H1 (cell line): ENCODE results near the gene UQCC3. TPM values are rescaled to one million over a fixed set of nuclear protein-coding genes. Genes with fewer than 3 reads are reported as not detected.
A peak's percentile ranks its signal among the peaks of the same experiment; 100 is the strongest.

ENCODE experiments used
- CTCF ChIA-PET: fragments of 300-600 bp; sonication (Branson Sonifier 250); formaldehyde crosslinking; loops from one replicate; lab custom pipeline; 2021; ENCODE audit not compliant: partially characterized antibody; lab: Charles Lee
- POLR2A ChIA-PET: fragments of 300-600 bp; sonication (Branson Sonifier 250); formaldehyde crosslinking; loops from one replicate; lab custom pipeline; 2021; ENCODE audit warnings: inconsistent platforms; ENCODE audit not compliant: partially characterized antibody; lab: Charles Lee
- DNase-seq, 2 experiments: peaks; one replicate each; pipeline versions ENCODE4 v3.0.0 to v3.0.0-alpha.2; 2010 to 2022; ENCODE audit warnings: low spot score in 2 of 2, low read depth in 1 of 2, mixed read lengths in 1 of 2
- FAIRE-seq: peaks from 2 replicates; lab custom pipeline; 2011; peaks lifted over from hg19 to GRCh38; lab: Jason Lieb, UNC
- H2AFZ ChIP-seq: 2 replicates; pipeline ENCODE4 v1.8.1; 2012; ENCODE audit warnings: low read length, inconsistent platforms
- H2AK5ac ChIP-seq: 2 replicates; pipeline ENCODE4 v1.6.1; 2013; ENCODE audit warnings: low read depth, low read length
- H2BK120ac ChIP-seq: replicated peaks from 2 replicates; pipeline ENCODE3; 2013; ENCODE audit warnings: low read depth, low read length, inconsistent platforms
- H2BK12ac ChIP-seq: 2 replicates; pipeline ENCODE4 v1.6.1; 2013; ENCODE audit warnings: low read depth, low read length
- H2BK15ac ChIP-seq: 2 replicates; pipeline ENCODE4 v1.6.1; 2013; ENCODE audit warnings: low read length
- H2BK20ac ChIP-seq: 2 replicates; pipeline ENCODE4 v1.6.1; 2013; ENCODE audit warnings: low read length
- H2BK5ac ChIP-seq: 2 replicates; pipeline ENCODE4 v1.6.1; 2013; ENCODE audit warnings: low read depth, low read length
- H3K14ac ChIP-seq: 2 replicates; pipeline ENCODE4 v1.6.1; 2013; ENCODE audit warnings: inconsistent platforms; ENCODE audit not compliant: insufficient read length
- H3K18ac ChIP-seq: 2 replicates; pipeline ENCODE4 v1.6.1; 2013; ENCODE audit warnings: low read length; ENCODE audit errors: extremely low read depth
- H3K23ac ChIP-seq: 2 replicates; pipeline ENCODE4 v1.6.1; 2013; ENCODE audit warnings: inconsistent platforms; ENCODE audit not compliant: insufficient read length
- H3K23me2 ChIP-seq: 2 replicates; pipeline ENCODE4 v1.6.1; 2013; ENCODE audit warnings: low read depth, low read length
- H3K27ac ChIP-seq: 2 replicates; pipeline ENCODE4 v1.6.1; 2011; ENCODE audit warnings: low read depth, low read length, inconsistent platforms
- H3K27me3 ChIP-seq, 4 experiments: replicated peaks in 1 of 4; 1 replicate in 1 of 4; 2 replicates in 3 of 4; pipeline versions ENCODE4 v1.6.1 to v1.8.1; 2011 to 2013; ENCODE audit warnings: low read length in 3 of 4, mild to moderate bottlenecking in 3 of 4, inconsistent platforms in 2 of 4, mixed read lengths in 2 of 4, moderate library complexity in 1 of 4; ENCODE audit not compliant: control insufficient read depth in 3 of 4, insufficient read depth in 3 of 4; ENCODE audit errors: extremely low read depth in 1 of 4
- H3K36me3 ChIP-seq, 4 experiments: 2 replicates each; pipeline versions ENCODE4 v1.6.1 to v1.8.1; 2011 to 2013; ENCODE audit warnings: mild to moderate bottlenecking in 4 of 4, low read length in 3 of 4, moderate library complexity in 2 of 4, control low read depth in 1 of 4, inconsistent platforms in 1 of 4; ENCODE audit not compliant: insufficient read depth in 4 of 4, control insufficient read depth in 2 of 4
- H3K4ac ChIP-seq: replicated peaks from 2 replicates; pipeline ENCODE3; 2013; ENCODE audit warnings: low read length, low read depth, mixed read lengths, inconsistent platforms; ENCODE audit not compliant: insufficient read length
- H3K4me1 ChIP-seq, 4 experiments: replicated peaks in 1 of 4; 1 replicate in 1 of 4; 2 replicates in 3 of 4; pipeline versions ENCODE4 v1.6.1 to v1.8.1; 2011 to 2013; ENCODE audit warnings: low read length in 3 of 4, inconsistent platforms in 2 of 4, mixed read lengths in 1 of 4; ENCODE audit not compliant: insufficient read depth in 4 of 4, control insufficient read depth in 3 of 4
- H3K4me2 ChIP-seq, 2 experiments: 2 replicates each; pipeline versions ENCODE4 v1.6.1 to v1.8.1; 2011 to 2013; ENCODE audit warnings: low read depth in 2 of 2, low read length in 2 of 2, control low read depth in 1 of 2, inconsistent platforms in 1 of 2, mild to moderate bottlenecking in 1 of 2; ENCODE audit not compliant: insufficient read depth in 1 of 2
- H3K4me3 ChIP-seq, 4 experiments: fragments of 200-600, 300-600 bp in 1 of 4; sonication (generic), shearing (Covaris generic), sonication (Bioruptor Twin) in 1 of 4; 2 replicates each; pipeline versions ENCODE4 v1.5.1 to v1.8.1; 2011 to 2016; ENCODE audit warnings: low read length in 4 of 4, low read depth in 3 of 4, control low read depth in 2 of 4, inconsistent platforms in 2 of 4, mild to moderate bottlenecking in 2 of 4, mixed read lengths in 1 of 4, moderate library complexity in 1 of 4; ENCODE audit not compliant: insufficient read depth in 2 of 4; ENCODE audit errors: extremely low read depth in 1 of 4
- H3K56ac ChIP-seq: replicated peaks from 2 replicates; pipeline ENCODE3; 2013; ENCODE audit warnings: low read depth, mild to moderate bottlenecking, mixed read lengths, low read length, inconsistent platforms; ENCODE audit not compliant: insufficient read length
- H3K79me1 ChIP-seq: 2 replicates; pipeline ENCODE4 v1.6.1; 2013; ENCODE audit warnings: low read depth, low read length, control low read depth
- H3K79me2 ChIP-seq, 2 experiments: 2 replicates each; pipeline versions ENCODE4 v1.6.1 to v1.8.1; 2012 to 2013; ENCODE audit warnings: low read length in 2 of 2, mild to moderate bottlenecking in 2 of 2, inconsistent platforms in 1 of 2; ENCODE audit not compliant: insufficient read depth in 2 of 2, control insufficient read depth in 1 of 2
- H3K9ac ChIP-seq, 4 experiments: replicated peaks in 1 of 4; 1 replicate in 1 of 4; 2 replicates in 3 of 4; pipeline versions ENCODE4 v1.6.1 to v1.8.1; 2011 to 2013; ENCODE audit warnings: low read depth in 3 of 4, low read length in 3 of 4, control low read depth in 2 of 4, mild to moderate bottlenecking in 2 of 4, moderate library complexity in 2 of 4, inconsistent platforms in 1 of 4; ENCODE audit errors: extremely low read depth in 1 of 4
- H3K9me3 ChIP-seq, 2 experiments: 2 replicates each; pipeline versions ENCODE4 v1.6.1 to v1.8.1; 2012 to 2013; ENCODE audit warnings: mild to moderate bottlenecking in 2 of 2, moderate library complexity in 2 of 2, control low read depth in 1 of 2, inconsistent platforms in 1 of 2, low read depth in 1 of 2, low read length in 1 of 2, mixed read lengths in 1 of 2; ENCODE audit not compliant: insufficient read depth in 2 of 2
- H4K20me1 ChIP-seq, 2 experiments: replicated peaks in 1 of 2; 2 replicates each; pipeline versions ENCODE3 to v1.8.1; 2011 to 2013; ENCODE audit warnings: inconsistent platforms in 2 of 2, low read length in 2 of 2, mild to moderate bottlenecking in 1 of 2; ENCODE audit not compliant: insufficient read depth in 2 of 2, control insufficient read depth in 1 of 2
- H4K5ac ChIP-seq: 2 replicates; pipeline ENCODE4 v1.6.1; 2013; ENCODE audit warnings: low read length, low read depth, mixed read lengths, inconsistent platforms; ENCODE audit not compliant: insufficient read length
- H4K8ac ChIP-seq: 2 replicates; pipeline ENCODE4 v1.8.0; 2013; ENCODE audit warnings: mild to moderate bottlenecking, moderate library complexity, low read length, inconsistent platforms; ENCODE audit not compliant: insufficient read depth; ENCODE audit errors: extremely low read depth
- H4K91ac ChIP-seq: replicated peaks from 2 replicates; pipeline ENCODE3; 2013; ENCODE audit warnings: low read length, mixed read lengths, inconsistent platforms; ENCODE audit not compliant: insufficient read length
- ATF3 ChIP-seq: IDR thresholded peaks from 2 replicates; pipeline ENCODE4 v1.6.1; 2011; ENCODE audit warnings: low read depth, mild to moderate bottlenecking, low read length; ENCODE audit not compliant: insufficient read depth
- BCL11A ChIP-seq, 2 experiments: IDR thresholded peaks; one replicate each; pipeline ENCODE4 v1.6.1; 2011; ENCODE audit warnings: low read depth in 2 of 2, low read length in 2 of 2, mild to moderate bottlenecking in 2 of 2
- E2F6 ChIP-seq: IDR thresholded peaks from 2 replicates; pipeline ENCODE4 v1.6.1; 2012; ENCODE audit warnings: inconsistent platforms
- GTF2F1 ChIP-seq: IDR thresholded peaks from 2 replicates; pipeline ENCODE4 v1.6.1; 2012; ENCODE audit warnings: low read depth, low read length, improper control_type of control experiment, borderline replicate concordance
- HDAC6 ChIP-seq: IDR thresholded peaks from one replicate; pipeline ENCODE4 v1.7.1; 2012; ENCODE audit warnings: low read depth, mild to moderate bottlenecking, inconsistent platforms, low read length, moderate library complexity
- KDM4A ChIP-seq: IDR thresholded peaks from one replicate; pipeline ENCODE4 v1.7.1; 2012; ENCODE audit warnings: low read depth, mild to moderate bottlenecking, moderate library complexity, low read length, inconsistent platforms; ENCODE audit not compliant: severe bottlenecking
- PHF8 ChIP-seq: fragments of 200-600 bp; sonication (generic); conservative IDR thresholded peaks from 2 replicates; pipeline ENCODE4 v1.7.1; 2012; ENCODE audit warnings: low read depth, mild to moderate bottlenecking, inconsistent platforms, low read length, moderate library complexity
- RNF2 ChIP-seq: fragments of 200-900, 300-1000 bp; sonication (generic); IDR thresholded peaks from 2 replicates; pipeline ENCODE4 v1.7.1; 2016; ENCODE audit warnings: borderline replicate concordance, low read depth, mild to moderate bottlenecking, antibody characterized with exemption, low read length; ENCODE audit not compliant: poor library complexity, severe bottlenecking; ENCODE audit errors: missing control alignments
- SIN3A ChIP-seq, 2 experiments: IDR thresholded peaks in 1 of 2; conservative IDR thresholded peaks in 1 of 2; 2 replicates each; pipeline ENCODE4 v1.6.1; 2011 to 2012; ENCODE audit warnings: low read length in 2 of 2, improper control_type of control experiment in 1 of 2, low read depth in 1 of 2, mild to moderate bottlenecking in 1 of 2
- SP1 ChIP-seq: IDR thresholded peaks from 2 replicates; pipeline ENCODE4 v1.6.1; 2011; ENCODE audit warnings: low read depth, low read length
- TCF12 ChIP-seq: IDR thresholded peaks from 2 replicates; pipeline ENCODE4 v1.6.1; 2011; ENCODE audit warnings: low read depth, mild to moderate bottlenecking, low read length
- WGBS, 2 experiments: shearing (Covaris generic) in 1 of 2; methylation state at CpG; one replicate each; pipeline versions ENCODE4 v1.1.6 to v1.1.7; 2013 to 2015; ENCODE audit warnings: low lambda C conversion rate in 2 of 2, mixed read lengths in 2 of 2, inconsistent platforms in 1 of 2, low coverage in 1 of 2, missing lambda C conversion rate in 1 of 2; ENCODE audit not compliant: insufficient replicate concordance in 2 of 2, insufficient coverage in 1 of 2, insufficient read length in 1 of 2; ENCODE audit errors: extremely low coverage in 1 of 2, missing lambda C conversion rate in 1 of 2; 5-methylcytosine and 5-hydroxymethylcytosine counted together
- polyA plus RNA-seq, 7 experiments: library from polyadenylated mRNA; depleted of rRNA in 3 of 7; stranded (reverse) in 5 of 7; unstranded in 2 of 7; fragments of >200 nt in 5 of 7; fragments of 200-250 nt in 2 of 7; gene quantifications; 1 replicate in 5 of 7; 2 replicates in 1 of 7; 4 replicates in 1 of 7; pipeline versions ENCODE4 v1.2.1 to v1.2.3, GENCODE V29; 2011 to 2013; ENCODE audit warnings: missing spikeins in 2 of 7, mixed read lengths in 2 of 7
- total RNA-seq: library from RNA; stranded (reverse); fragmentation: NEBNext Ultra II Directional; extraction: Animal tissue kit (Norgen Biotek cat#: 25700); gene quantifications from 2 replicates; pipeline ENCODE4 v1.2.1, GENCODE V29; 2021

The UQCC3 gene
- total and polyA plus RNA-seq, 2 of the 8 experiments (the other 6 are each of a cell fraction or from before 2014, with no cell fraction given): 14.2 to 15.7 TPM

GRCh38 chr11:62678433-62678769, 6.9 kb downstream of the UQCC3 start:
- Histone ChIP-seq H3K36me3 (peaks cover 5 to 22% (median 9%) of the 10 kb centered on the region in 4 experiments; a peak in 5 of 8 replicates), H2BK5ac (peak overlapping the region; percentile 91), H4K20me1 (peaks cover 0 to 1% of the 10 kb centered on the region in 2 experiments), H2BK12ac (no peak overlapping the region), H3K9ac (peak overlapping the region; percentile 55 to 90 (median 88)), H3K23ac (no peak overlapping the region), H4K91ac (no peak overlapping the region), H2AK5ac (no peak overlapping the region), H3K27me3 (no peaks in the 10 kb centered on the region), H3K27ac (peak overlapping the region; percentile 68), H3K56ac (peak overlapping the region; percentile 40), H3K23me2 (peaks cover 3% of the 10 kb centered on the region; the same call in 1 of the 2 replicates), H2AFZ (no peak overlapping the region), H3K4me3 (peak overlapping the region; percentile 78 to 98 (median 88)), H3K4ac (no peak overlapping the region), H3K4me2 (peak overlapping the region; percentile 74 to 86), H2BK15ac (no peak overlapping the region), H3K79me1 (peaks cover 2% of the 10 kb centered on the region), H3K4me1 (peaks cover 2 to 8% (median 4%) of the 10 kb centered on the region in 4 experiments; a peak in 4 of 7 replicates), H3K9me3 (no peaks in the 10 kb centered on the region), H4K8ac (peak overlapping the region; percentile 74; the same call in 1 of the 2 replicates), H4K5ac (no peak overlapping the region), H3K79me2 (peaks cover 0 to 19% of the 10 kb centered on the region in 2 experiments; a peak in 2 of 4 replicates), H3K14ac (no peak overlapping the region), H2BK20ac (no peak overlapping the region), H2BK120ac (no peak overlapping the region), H3K18ac (peak overlapping the region; percentile 75; the same call in 1 of the 2 replicates)
- DNase-seq (no peak), FAIRE-seq (no peak)
- CTCF ChIA-PET: interaction anchor here (8.2 kb wide), 1 partner anchor 16 kb away, joined by 114 read pairs; the partner anchor contains the start of gene LRRN4CL
- POLR2A ChIA-PET: interaction anchor here (0.6 to 61.4 kb wide), 5 partner anchors 13 to 123 kb away, joined by 3 to 2041 read pairs (median 4); partner anchors contain the start of genes BSCL2, C11orf98, CSKMT and GANAB
- WGBS, 2 experiments: 12% methylated on average over 9 of the region's 16 CpGs; no CpG with 5 or more reads in 1 of the 2 experiments
- no peak for TF ChIP-seq ATF3
- no peak for TF ChIP-seq RNF2
- TF ChIP-seq E2F6: no peak
- no peak for TF ChIP-seq BCL11A (IDR thresholded peaks at IDR 0.05; ENCODE audit: low read depth in 2 of 2, low read length in 2 of 2)
- TF ChIP-seq PHF8: no peak
- no peak for TF ChIP-seq HDAC6
- TF ChIP-seq SIN3A (conservative IDR thresholded peaks at IDR 0.05 in 1 of 2, IDR thresholded peaks at IDR 0.05 in 1 of 2; ENCODE audit: low read depth in 1 of 2, low read length in 2 of 2): no peak
- no peak for TF ChIP-seq TCF12
- TF ChIP-seq KDM4A: no peak
- TF ChIP-seq SP1: no peak
- no peak for TF ChIP-seq GTF2F1
